Caco-2 (cell line): ENCODE measurements around the gene SLX4IP. TPM values are rescaled to one million over a fixed set of nuclear protein-coding genes. Genes with fewer than 3 reads are reported as not detected.

Experiments used
- BruUV-seq: library from RNA; stranded (reverse); fragments of 400-500 nt; replicated peaks from 2 replicates; lab custom pipeline; 2021; lab: Mats Ljungman, UMichigan
- CTCF ChIA-PET: fragments of 300-600 bp; sonication (Branson Sonifier 250); formaldehyde crosslinking; loops from one replicate; lab custom pipeline; 2022; ENCODE audit warnings: antibody characterized with exemption; lab: Charles Lee
- POLR2A ChIA-PET: fragments of 300-600 bp; sonication (Branson Sonifier 250); formaldehyde crosslinking; loops from one replicate; lab custom pipeline; 2022; ENCODE audit warnings: antibody characterized with exemption; lab: Charles Lee
- DNase-seq, 2 experiments: peaks; one replicate each; pipeline versions ENCODE4 v3.0.0 to v3.0.0-alpha.2; 2020 to 2022
- H3K27me3 ChIP-seq: replicated peaks from 2 replicates; pipeline ENCODE4 v1.6.0; 2011; ENCODE audit warnings: low read length; ENCODE audit not compliant: control insufficient read depth, insufficient read depth
- H3K36me3 ChIP-seq: 2 replicates; pipeline ENCODE4 v1.5.1; 2011; ENCODE audit warnings: low read length; ENCODE audit not compliant: control insufficient read depth, insufficient read depth
- H3K4me1 ChIP-seq: fragments of 250-450 bp; sonication (Bioruptor Pico); 2 replicates; pipeline ENCODE4 v1.5.1; 2020; ENCODE audit warnings: mild to moderate bottlenecking
- H3K4me3 ChIP-seq: 2 replicates; pipeline ENCODE4 v1.5.1; 2011; ENCODE audit warnings: low read depth, mild to moderate bottlenecking, control low read depth, low read length
- H3K9me3 ChIP-seq: fragments of 250-450 bp; sonication (Bioruptor Pico); 2 replicates; pipeline ENCODE4 v1.5.1; 2020; ENCODE audit warnings: mild to moderate bottlenecking, moderate library complexity
- H3K27ac Mint-ChIP-seq: one replicate; pipeline ENCODE4 v1.8.0; 2022; ENCODE audit warnings: mixed read lengths; ENCODE audit not compliant: unreplicated experiment
- H3K27me3 Mint-ChIP-seq: one replicate; pipeline ENCODE4 v1.8.0; 2022; ENCODE audit warnings: mixed read lengths; ENCODE audit not compliant: insufficient read depth, unreplicated experiment
- H3K36me3 Mint-ChIP-seq: one replicate; pipeline ENCODE4 v1.8.0; 2022; ENCODE audit warnings: mild to moderate bottlenecking, mixed read lengths; ENCODE audit not compliant: insufficient read depth, unreplicated experiment
- H3K4me1 Mint-ChIP-seq: one replicate; pipeline ENCODE4 v1.8.0; 2022; ENCODE audit warnings: low read depth, mixed read lengths; ENCODE audit not compliant: unreplicated experiment
- H3K4me3 Mint-ChIP-seq: one replicate; pipeline ENCODE4 v1.8.0; 2022; ENCODE audit warnings: mild to moderate bottlenecking, moderate library complexity, mixed read lengths; ENCODE audit not compliant: unreplicated experiment
- H3K9me3 Mint-ChIP-seq: one replicate; pipeline ENCODE4 v1.8.0; 2022; ENCODE audit warnings: mixed read lengths; ENCODE audit not compliant: unreplicated experiment
- CTCF ChIP-seq, 2 experiments: fragments of 200-600 bp in 1 of 2; IDR thresholded peaks; 1 replicate in 1 of 2; 2 replicates in 1 of 2; pipeline versions ENCODE4 v1.5.1 to v1.8.0; 2011 to 2022; ENCODE audit warnings: antibody characterized with exemption in 1 of 2, control low read depth in 1 of 2, inconsistent platforms in 1 of 2, low read depth in 1 of 2, low read length in 1 of 2, mild to moderate bottlenecking in 1 of 2, moderate library complexity in 1 of 2; ENCODE audit not compliant: insufficient read depth in 1 of 2, severe bottlenecking in 1 of 2, unreplicated experiment in 1 of 2
- intact Hi-C: fragments of 100-400 bp; cut with micrococcal nuclease; formaldehyde crosslinking; loops from one replicate; pipeline ENCODE4 v1.10.0; 2022; ENCODE audit not compliant: unreplicated experiment
- total RNA-seq: library from RNA; stranded (reverse); gene quantifications from 2 replicates; pipeline ENCODE4 v1.2.3, GENCODE V29; 2022

SLX4IP gene
- total RNA-seq, 1 experiment from 2014 or later, result 8.5 TPM

DNA sequence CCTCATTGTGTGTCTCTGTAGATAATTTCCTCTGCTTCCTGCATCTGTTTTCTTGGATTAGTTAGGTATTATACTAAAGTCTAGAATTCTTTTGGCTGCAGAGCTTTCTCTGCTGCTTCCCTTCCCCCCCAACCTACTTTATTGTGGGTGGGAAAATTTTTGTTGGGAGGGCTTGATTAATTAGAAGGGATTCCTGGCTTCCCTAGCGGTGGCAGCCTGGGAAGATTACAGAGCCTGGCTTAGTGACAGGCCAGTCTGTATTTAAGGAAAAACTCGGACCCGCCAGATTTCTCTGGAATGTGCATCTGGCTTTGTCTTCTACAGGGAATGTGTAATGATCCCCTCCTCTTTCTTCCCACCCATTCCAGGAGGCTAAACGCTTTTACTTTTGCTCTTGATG is 31.2 kb downstream of the SLX4IP start:
- Histone ChIP-seq H3K9me3 (no peaks in the 10 kb centered on the region), H3K4me3 (no peak overlapping the region), H3K36me3 (no peaks in the 10 kb centered on the region), H3K4me1 (peaks cover 19% of the 10 kb centered on the region; the same call in 1 of the 2 replicates), H3K27me3 (no peaks in the 10 kb centered on the region)
- ChIA-PET POLR2A (no interaction called here), CTCF (interaction anchor here (0.5 kb wide), 1 partner anchor 34 kb away, joined by 5 read pairs; no protein-coding TSS in a partner anchor)
- Mint-ChIP-seq H3K27ac (peak overlapping the region; percentile 34), H3K4me1 (peaks cover 21% of the 10 kb centered on the region), H3K36me3 (peaks cover 6% of the 10 kb centered on the region), H3K9me3 (peaks cover 12% of the 10 kb centered on the region), H3K27me3 (no peaks in the 10 kb centered on the region), H3K4me3 (no peak overlapping the region)
- BruUV-seq, result no TSS peak
- intact Hi-C loops, result loop anchor here (5.0 kb wide), 1 partner anchor 806 kb away; no protein-coding TSS in a partner anchor
- DNase-seq, result no peak
- TF ChIP-seq CTCF (IDR thresholded peaks at IDR 0.05; ENCODE audit: insufficient read depth in 1 of 2, low read depth in 1 of 2, low read length in 1 of 2, severe bottlenecking in 1 of 2, unreplicated experiment in 1 of 2), result no peak

- intact Hi-C loops, result loop anchor here (5.0 kb wide), 1 partner anchor 805 kb away; no protein-coding TSS in a partner anchor
- Mint-ChIP-seq H3K27ac (no peak overlapping the region), H3K27me3 (no peaks in the 10 kb centered on the region), H3K4me3 (no peak overlapping the region), H3K4me1 (peaks cover 25% of the 10 kb centered on the region), H3K36me3 (peaks cover 6% of the 10 kb centered on the region), H3K9me3 (peaks cover 12% of the 10 kb centered on the region)
- no peaks in the 10 kb centered on the region for H3K36me3 ChIP-seq
- no TSS peak for BruUV-seq
- no peaks in the 10 kb centered on the region for H3K27me3 ChIP-seq
- ChIA-PET CTCF (interaction anchor here (0.5 kb wide), 1 partner anchor 33 kb away, joined by 5 read pairs; no protein-coding TSS in a partner anchor), POLR2A (no interaction called here)
- H3K4me1 ChIP-seq, result peaks cover 19% of the 10 kb centered on the region; the same call in 1 of the 2 replicates
- H3K9me3 ChIP-seq, result no peaks in the 10 kb centered on the region
- DNase-seq, result no peak
- H3K4me3 ChIP-seq, result no peak overlapping the region
- TF ChIP-seq CTCF (IDR thresholded peaks at IDR 0.05; ENCODE audit: insufficient read depth in 1 of 2, low read depth in 1 of 2, low read length in 1 of 2, severe bottlenecking in 1 of 2, unreplicated experiment in 1 of 2), result no peak
These were observed 31.8 kb downstream of the SLX4IP start for GRCh38 chr20:10466855-10467254.

DNA sequence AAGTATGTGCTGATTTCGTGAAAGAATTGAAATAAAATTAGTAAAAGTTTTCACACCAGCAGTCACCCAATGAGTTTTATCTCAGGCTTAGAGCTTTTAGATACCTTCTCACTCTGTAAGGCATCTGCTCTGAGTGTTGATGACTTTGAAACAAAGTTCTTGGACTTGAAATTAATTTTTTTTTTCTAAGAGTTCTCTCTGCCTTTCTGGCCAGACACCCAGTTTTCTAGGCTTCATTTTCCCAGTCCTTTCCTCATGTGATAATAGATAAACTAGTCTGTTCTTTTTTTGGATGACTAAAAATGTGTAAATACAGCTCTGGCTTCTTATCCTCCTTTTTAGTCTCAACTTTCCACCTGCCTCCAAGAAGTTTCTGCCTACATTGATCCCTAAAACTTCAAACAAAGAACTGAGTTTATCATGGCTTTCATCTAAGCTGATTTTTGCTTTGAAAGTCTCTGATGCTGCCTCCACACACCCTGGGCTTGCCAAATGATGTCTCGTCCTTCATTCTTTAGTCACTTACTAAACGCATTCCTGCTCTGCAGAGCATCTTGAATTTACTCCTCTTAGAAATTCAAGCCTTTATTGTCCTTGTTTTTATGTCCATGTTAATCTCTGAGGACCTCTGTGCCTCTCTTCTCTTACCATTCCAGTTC is 32.7 kb downstream of the SLX4IP start:
- peak overlapping the region; percentile 29 for H3K27ac Mint-ChIP-seq
- ChIA-PET POLR2A (no interaction called here), CTCF (no interaction called here)
- peak overlapping the region; percentile 17 for H3K4me3 Mint-ChIP-seq
- no peaks in the 10 kb centered on the region for H3K27me3 Mint-ChIP-seq
- H3K36me3 Mint-ChIP-seq, result peaks cover 6% of the 10 kb centered on the region
- H3K4me1 ChIP-seq, result peaks cover 19% of the 10 kb centered on the region; the same call in 1 of the 2 replicates
- no peaks in the 10 kb centered on the region for H3K36me3 ChIP-seq
- TF ChIP-seq CTCF (IDR thresholded peaks at IDR 0.05; ENCODE audit: insufficient read depth in 1 of 2, low read depth in 1 of 2, low read length in 1 of 2, severe bottlenecking in 1 of 2, unreplicated experiment in 1 of 2), result no peak
- H3K4me3 ChIP-seq, result no peak overlapping the region
- H3K9me3 Mint-ChIP-seq, result peaks cover 9% of the 10 kb centered on the region
- no peak for DNase-seq
- H3K9me3 ChIP-seq, result no peaks in the 10 kb centered on the region
- intact Hi-C loops, result loop anchor here (2.0 to 5.0 kb wide), 2 partner anchors 69 to 804 kb away; no protein-coding TSS in a partner anchor
- BruUV-seq, result no TSS peak
- no peaks in the 10 kb centered on the region for H3K27me3 ChIP-seq
- peaks cover 25% of the 10 kb centered on the region for H3K4me1 Mint-ChIP-seq
